HG03280 (cell line): Measurements from ENCODE around the gene ANKRD24.
"Not testable (repeated sequence)": the region's sequence is repeated elsewhere in the genome, so short reads cannot be mapped to it uniquely, and the experiment has no call there.

Experiments used
- ATAC-seq: cut with Tn5 transposase; IDR thresholded peaks from one replicate; pipeline ENCODE4 v1.9.1; 2021; ENCODE audit warnings: mild to moderate bottlenecking, moderate library complexity; ENCODE audit not compliant: unreplicated experiment

ANKRD24 gene

GRCh38 chr19:4229179-4229931 is 46.9 kb downstream of the ANKRD24 start, which contains the start of gene EBI3:
Gene EBI3 (plus strand): TSS chr19:4229523. CDS start chr19:4229551, 28 bp downstream.
- ATAC-seq: no peak

GRCh38 chr19:4230237-4230636 is 47.7 kb downstream of the ANKRD24 start:
- not testable (repeated sequence) for ATAC-seq

GRCh38 chr19:4231521-4231920 is 49.0 kb downstream of the ANKRD24 start:
- not testable (repeated sequence) for ATAC-seq

GRCh38 chr19:4232139-4232538 is 49.6 kb downstream of the ANKRD24 start:
- ATAC-seq: not testable (repeated sequence)

- ATAC-seq: no peak
Observed at GRCh38 chr19:4232614-4233281, 50.3 kb downstream of the ANKRD24 start.

GRCh38 chr19:4233282-4233853 is 50.9 kb downstream of the ANKRD24 start:
- ATAC-seq: no peak

- ATAC-seq: no peak
Observed at GRCh38 chr19:4234142-4234861, 51.8 kb downstream of the ANKRD24 start.

- ATAC-seq: no peak
Observed at GRCh38 chr19:4234862-4235201, 52.3 kb downstream of the ANKRD24 start.

GRCh38 chr19:4237510-4237909 is 55.0 kb downstream of the ANKRD24 start:
- not testable (repeated sequence) for ATAC-seq

GRCh38 chr19:4238831-4239230 is 56.3 kb downstream of the ANKRD24 start:
- no peak for ATAC-seq

GRCh38 chr19:4241824-4242430 is 59.4 kb downstream of the ANKRD24 start:
- ATAC-seq: no peak

GRCh38 chr19:4245938-4246337 is 63.4 kb downstream of the ANKRD24 start:
- not testable (repeated sequence) for ATAC-seq

GRCh38 chr19:4246767-4247593 is 64.5 kb downstream of the ANKRD24 start, which contains the start of gene YJU2:
Gene YJU2 (plus strand): TSS chr19:4247080. CDS start chr19:4247147, 67 bp downstream.
- peak; percentile 88 for ATAC-seq

- no peak for ATAC-seq
Observed at GRCh38 chr19:4256563-4256962, 74.1 kb downstream of the ANKRD24 start.

- ATAC-seq: no peak
Observed at GRCh38 chr19:4257025-4257424, 74.5 kb downstream of the ANKRD24 start.

- ATAC-seq: no peak
Observed at GRCh38 chr19:4258181-4258580, 75.7 kb downstream of the ANKRD24 start.

GRCh38 chr19:4260613-4261191 is 78.2 kb downstream of the ANKRD24 start:
- ATAC-seq: no peak

GRCh38 chr19:4264812-4265211 is 82.3 kb downstream of the ANKRD24 start:
- ATAC-seq: no peak

GRCh38 chr19:4266253-4267000 is 83.9 kb downstream of the ANKRD24 start:
- no peak for ATAC-seq
